HG02798 (cell line): Measurements from ENCODE around the gene RHOD.

Experiments used
- ATAC-seq: cut with Tn5 transposase; IDR thresholded peaks from one replicate; pipeline ENCODE4 v1.9.1; 2021; ENCODE audit warnings: mild to moderate bottlenecking; ENCODE audit not compliant: unreplicated experiment, poor library complexity

Gene RHOD

DNA sequence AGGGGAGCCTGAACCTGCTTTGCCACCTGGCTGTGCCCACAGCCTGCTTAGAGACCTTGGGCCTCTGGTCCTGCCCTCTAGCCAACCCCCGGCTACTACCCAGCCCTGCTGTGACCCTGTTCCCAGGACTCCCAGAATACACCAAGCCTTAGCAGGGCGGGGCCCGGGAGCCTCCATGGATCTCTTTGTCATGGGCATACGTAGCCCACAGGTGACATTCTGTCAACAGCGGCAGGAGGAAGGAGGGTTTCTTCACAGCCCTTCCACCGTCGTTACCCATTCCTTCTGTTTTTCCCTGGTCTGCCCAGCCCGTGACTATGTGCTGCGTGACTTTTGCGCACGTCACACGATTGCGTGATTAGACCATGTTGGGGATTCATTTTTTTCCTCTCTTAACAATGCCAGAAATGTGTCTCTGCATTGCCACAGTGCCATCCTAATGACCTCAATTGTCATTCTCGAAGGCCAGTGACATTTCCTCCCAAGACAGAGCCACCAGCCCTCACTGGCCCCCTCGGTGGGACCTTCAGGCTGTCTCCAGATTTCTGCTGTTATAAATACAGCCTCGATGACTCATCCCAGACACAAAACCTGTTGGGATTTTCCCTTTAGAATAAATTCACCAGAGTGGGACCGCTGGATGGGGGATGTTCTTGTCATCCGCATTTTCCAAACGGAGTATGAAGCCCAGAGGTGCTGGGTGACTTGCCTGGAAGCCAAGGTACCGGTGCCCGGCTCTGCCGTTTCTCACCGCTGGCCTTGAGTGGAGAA, 24.7 kb upstream of the RHOD start:
- ATAC-seq = no peak

DNA sequence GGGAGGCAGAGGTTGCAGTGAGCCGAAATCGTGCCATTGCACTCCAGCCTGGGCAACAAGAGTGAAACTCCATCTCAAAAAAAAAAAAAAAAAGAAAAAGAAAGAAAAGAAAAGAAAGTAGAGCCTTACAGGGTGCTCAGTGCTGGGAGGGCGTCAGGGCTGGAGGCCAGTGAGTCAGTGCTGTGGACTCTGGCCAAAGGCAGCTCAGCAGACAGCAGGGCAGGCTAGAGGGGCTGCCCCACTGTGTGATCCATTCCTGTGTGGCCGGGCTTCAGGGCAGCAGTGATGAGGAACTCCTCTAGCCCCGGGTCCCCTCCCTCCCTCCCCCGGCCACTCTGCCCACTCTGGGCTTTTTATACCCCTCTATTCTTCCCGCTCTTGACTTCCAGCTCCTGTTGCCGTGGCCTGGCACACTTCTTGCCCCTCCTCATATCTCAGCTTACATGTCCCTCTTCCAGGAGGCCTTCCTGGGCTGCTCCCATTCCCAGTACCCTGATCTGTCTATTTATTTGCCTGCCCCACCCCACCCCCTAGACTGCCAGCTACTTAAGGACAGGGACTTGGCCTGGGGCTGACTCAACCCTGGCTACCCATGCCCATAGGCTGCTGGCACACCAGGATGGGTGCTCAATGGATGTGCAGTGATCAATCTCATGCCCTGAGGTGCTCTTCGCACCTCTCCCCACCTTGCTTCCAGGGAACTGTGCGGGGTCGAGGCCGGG, 23.7 kb upstream of the RHOD start:
- no peak for ATAC-seq

DNA sequence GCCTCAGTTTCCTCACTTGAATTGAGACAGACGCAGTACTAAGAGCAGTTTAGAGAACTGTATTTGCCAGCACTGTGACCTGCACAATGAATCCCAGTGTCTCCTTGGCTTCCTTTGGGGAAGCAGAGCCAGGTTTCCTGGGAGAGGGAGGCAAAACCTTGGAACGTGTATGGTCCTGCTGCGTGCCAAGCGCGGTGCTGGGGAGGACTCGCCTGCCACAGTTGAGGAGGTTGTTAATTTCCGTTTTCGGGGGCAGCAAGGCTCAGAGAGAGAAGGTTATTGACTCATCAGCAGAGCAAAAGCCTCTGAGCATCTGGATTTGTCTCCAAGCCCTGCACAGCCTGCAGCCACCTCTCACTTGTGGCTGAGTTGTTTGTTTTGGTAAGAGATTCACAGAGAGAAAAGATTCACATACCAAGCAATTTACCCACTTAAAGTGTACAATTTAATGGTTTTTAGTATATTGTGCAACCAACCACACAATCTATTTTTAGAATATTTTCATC, 22.9 kb upstream of the RHOD start:
- no peak for ATAC-seq

DNA sequence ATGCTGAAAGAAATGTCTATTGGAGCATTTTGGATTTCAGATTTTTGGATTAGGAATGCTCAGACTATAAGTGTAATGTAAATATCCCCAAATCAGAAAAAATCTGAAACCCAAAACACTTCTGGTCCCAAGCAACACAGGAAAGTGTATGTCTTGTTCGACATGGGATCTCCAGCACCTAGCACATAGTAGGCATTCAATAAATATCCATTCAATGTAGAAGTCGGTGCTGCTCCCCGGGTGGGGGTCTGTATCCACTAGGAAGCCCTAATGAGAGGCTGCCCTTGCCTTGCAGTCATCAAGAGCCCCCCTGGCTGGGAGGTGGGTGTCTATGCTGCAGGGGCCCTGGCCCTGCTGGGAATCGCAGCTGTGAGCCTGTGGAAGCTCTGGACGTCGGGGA, 22.3 kb upstream of the RHOD start:
- no peak for ATAC-seq

DNA sequence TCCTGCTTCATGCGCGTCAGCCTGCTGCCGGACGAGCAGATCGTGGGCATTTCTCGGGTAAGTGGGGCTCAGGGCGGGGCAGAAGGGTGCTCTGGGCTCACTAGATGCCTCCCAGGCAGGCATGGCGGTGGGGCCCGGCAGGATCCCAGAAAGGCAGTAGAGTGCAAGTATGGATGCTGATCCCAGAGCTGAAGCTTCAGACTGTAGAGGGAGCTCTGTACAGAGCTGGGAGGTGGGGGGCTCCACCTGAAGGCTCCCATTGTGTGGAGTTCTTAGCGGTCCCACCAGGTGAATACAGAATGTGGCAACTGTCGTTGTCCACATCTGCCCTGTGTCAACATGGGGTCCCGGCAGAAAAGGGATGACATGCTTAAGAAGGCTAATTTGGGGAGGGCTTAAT, 16.5 kb upstream of the RHOD start:
- no peak for ATAC-seq

DNA sequence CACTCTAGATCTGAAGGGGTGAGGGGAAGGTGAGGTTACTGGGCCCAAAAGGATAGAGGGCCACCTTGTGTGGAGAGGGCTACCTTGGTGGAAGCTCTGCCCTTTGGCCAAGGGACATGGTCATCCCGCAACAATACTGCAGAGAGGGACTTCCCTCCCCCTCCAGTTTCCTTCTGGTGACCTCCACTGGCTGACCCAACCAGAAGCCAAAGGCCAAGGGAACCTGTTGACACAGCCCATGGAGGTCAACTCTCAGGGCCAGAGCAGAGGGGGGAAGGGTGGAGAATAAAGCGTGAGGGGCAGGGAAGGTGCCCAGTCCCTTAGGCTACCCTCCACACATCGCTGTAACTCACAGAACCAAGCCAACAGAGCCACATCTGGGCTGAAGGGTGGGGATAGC, 15.0 kb upstream of the RHOD start:
- ATAC-seq = no peak

DNA sequence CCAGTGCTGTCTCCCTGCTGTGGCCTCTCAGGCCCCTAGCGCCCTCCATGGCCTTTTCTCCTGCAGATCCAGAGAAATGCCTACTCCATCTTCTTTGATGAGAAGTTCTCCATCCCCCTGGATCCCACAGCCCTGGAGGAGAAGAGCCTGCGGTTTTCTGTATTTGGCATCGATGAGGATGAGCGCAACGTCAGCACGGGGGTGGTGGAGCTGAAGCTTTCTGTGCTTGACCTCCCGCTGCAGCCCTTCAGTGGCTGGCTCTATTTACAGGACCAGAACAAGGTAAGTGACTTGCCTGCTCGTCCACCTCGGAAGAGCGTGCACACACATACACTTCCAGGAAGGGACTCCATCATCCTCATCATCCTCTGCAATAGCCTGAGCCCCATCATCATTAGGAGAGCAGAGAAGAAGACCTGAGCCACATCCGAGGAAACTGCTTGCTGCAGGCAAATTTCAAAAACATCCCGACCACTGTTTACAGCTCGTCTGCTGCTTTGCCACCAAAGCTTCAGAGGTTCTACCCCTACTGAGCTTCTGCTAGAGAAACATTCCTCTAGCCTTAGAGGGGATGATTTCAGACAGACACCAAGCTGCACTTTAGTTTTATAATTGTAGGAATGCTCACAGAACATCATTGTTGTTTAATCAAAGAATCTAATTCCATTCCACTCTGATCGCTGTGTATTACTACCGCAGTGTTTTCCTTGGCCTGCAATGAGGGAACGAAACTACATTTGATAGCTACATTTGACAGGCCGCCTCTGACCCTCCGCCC, 12.9 kb upstream of the RHOD start:
- ATAC-seq = no peak

DNA sequence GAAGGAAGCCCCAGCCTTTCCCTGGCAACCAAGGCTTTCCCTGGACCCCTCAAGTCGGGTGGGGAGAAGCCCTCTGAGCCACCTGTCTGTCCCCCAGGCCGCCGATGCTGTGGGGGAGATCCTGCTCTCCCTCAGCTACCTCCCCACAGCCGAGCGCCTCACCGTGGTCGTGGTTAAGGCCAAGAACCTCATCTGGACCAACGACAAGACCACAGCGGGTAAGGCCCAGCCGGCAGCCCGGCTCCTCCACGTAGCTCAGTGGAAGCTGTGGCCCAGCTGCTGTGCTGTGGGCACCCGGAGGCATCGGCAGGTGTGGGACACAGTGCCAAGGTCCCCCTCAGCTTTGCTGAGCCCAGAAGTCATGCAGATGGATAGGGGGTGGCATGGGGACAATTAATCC, 12.2 kb upstream of the RHOD start:
- no peak for ATAC-seq

DNA sequence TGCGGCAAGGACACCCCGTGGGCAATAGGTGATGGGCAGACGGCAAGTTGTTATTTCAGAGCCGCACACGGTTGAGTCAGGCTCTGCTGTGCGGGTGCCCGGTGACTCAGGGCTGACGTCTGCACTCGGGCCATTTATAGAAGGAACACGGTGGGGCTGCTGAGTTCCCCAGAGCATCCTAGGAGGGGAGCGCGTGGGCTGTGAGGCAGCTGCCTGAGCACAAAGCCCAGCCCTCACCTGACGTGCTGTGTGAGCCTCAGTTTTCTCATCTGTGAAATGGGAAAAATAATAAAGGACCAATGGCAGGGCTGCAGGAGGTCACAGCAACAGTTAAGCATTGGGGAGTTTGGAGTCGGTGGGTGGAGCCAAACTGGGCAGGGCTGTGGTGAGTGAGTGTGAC, 11.3 kb upstream of the RHOD start:
- peak; percentile 34 for ATAC-seq

DNA sequence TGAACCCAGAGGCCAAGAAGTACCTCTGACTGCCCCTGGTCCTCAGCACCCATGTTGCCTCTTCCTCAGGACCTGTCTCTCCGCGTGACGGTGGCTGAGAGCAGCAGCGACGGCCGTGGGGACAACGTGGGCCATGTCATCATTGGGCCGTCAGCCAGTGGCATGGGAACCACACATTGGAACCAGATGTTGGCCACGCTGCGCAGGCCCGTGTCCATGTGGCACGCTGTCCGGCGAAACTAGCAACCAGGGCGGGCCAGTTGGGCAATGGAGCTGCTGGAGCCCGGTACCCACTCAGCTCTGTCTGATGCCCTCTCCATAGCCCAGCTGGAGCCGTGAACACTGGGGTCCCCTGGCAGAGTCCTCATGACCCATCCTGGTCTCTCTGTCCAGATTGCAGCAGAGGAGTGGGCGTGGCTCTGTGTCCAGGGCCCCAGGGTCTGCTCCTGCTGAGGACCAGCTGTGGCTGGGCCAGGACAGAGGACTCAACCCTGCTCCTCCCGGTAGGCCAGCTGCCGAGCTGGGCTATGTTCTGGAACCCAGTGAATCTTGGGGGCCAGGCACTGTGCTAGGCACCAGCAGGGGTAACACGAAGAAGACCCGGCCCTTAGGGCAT, 8.0 kb upstream of the RHOD start:
- no peak for ATAC-seq

DNA sequence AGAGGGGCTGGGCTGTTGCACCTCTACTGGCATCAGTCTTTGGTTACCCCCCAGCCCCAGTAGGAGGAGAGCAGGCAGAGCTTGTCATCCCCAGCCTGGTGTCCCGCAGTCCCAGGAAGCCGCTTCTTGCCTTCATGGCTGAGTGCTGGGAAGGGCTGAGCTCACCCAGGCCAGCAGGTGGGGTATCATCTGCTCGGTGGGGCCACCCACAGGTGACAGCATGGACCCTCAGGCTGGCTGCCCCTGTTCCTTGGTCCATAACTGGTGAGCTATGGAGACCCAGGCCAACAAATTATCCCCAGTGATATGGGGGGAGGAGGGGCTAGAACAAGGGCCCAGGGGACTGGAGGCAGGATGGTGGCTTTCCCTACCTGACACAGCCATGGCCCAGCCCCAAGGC, 6.5 kb upstream of the RHOD start:
- no peak for ATAC-seq

DNA sequence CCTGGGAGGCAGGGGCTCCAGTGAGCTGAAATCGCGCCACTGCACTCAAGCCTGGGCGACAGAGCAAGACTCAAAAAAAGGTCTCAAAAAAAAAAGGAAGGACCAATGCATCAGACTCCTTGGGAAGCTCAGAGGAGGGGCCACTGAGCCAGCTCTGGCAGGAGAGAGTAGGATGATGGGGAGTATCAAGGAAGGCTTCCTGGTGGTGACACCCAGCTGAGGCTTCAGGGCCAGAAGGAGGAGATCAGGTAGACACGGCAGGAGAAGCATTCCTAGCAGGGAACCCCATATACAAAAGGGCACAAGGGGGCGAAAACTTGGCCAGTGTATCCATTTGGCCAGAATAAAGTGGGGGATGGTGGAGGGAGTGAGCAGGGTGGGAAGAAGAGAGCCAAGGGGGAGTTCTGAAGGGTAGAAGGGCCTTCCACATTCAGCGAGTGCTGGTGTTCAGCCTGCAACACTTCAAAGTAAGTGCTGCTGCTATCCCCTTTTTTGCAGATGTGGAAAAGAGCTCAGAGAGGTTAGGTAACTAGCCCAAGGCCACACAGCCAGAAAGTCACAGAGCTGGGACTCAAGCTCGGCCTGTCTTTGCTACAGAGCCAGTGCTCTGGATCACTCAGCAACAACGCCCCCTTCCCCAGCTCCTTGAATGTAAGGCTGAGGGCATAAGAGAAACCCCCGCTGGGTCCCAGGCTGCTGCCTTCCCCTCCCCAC, 5.3 kb upstream of the RHOD start:
- no peak for ATAC-seq

DNA sequence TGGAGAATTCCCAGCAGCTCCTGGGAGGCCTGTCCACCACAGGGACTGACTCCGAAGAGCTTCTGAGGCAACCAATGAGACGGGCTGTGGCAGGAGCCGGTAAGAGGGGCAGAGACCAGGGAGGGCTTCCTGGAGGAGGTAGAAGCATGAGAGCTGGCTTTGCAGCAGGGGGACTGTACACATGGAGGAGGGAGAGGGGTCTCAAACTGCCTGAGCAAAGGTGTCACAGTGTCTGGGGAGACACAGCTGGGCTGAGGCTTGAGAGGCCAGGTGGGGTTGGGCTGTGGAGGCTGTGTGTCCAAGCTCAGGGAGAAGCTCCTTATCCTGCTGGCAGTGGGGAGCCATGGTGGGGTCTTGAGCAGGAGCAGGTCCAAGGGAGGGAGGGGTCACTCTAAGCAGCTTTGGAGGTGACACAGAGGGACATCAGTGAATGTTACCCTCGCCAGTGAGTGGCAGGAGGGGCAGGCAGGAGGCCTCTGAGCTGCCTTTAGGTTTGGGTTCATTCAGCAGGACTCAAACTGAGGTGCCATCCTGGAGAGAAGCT, 4.6 kb upstream of the RHOD start:
- no peak for ATAC-seq

DNA sequence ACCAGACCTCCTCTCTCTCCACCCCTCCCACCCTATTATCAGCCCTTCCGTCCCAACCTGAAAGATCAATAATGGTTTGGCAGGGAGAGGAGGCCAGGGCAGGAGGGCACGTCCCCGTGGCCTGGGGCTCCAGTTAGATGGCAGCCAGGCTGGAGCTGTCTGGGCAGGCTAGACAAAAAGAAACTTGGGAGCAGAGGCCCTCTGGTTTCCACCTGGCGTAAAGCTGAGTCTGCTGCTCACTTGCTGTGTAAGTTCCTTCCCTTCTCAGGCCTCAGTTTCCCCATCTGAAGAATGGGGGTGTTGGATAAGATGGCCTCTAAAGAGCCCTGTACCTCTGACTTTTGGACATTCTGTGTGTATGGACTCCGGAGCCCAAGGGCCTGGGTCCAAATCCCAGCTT, 3.8 kb upstream of the RHOD start:
- ATAC-seq = no peak

DNA sequence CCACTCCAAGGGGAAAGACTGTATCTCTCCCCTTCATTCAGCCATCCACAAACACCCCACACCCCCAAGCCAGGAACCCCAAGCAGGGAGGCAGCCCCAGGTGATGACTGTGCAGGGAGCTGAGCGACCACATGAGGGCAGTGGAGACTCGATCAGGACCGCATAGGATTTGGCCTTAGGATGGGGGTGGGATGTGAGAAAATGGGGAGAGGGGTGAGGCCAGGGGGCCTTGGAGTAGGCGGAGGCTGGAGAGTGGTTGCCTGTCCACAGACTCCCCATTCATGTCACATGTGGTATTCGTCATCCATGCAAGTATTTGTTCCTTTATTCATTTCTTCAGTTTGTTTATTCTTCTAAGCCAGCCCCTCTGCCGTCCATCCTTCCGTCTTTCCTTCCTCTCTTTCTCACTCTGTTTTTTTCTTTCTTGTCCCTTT, 2.7 kb upstream of the RHOD start:
- peak; percentile 34 for ATAC-seq

DNA sequence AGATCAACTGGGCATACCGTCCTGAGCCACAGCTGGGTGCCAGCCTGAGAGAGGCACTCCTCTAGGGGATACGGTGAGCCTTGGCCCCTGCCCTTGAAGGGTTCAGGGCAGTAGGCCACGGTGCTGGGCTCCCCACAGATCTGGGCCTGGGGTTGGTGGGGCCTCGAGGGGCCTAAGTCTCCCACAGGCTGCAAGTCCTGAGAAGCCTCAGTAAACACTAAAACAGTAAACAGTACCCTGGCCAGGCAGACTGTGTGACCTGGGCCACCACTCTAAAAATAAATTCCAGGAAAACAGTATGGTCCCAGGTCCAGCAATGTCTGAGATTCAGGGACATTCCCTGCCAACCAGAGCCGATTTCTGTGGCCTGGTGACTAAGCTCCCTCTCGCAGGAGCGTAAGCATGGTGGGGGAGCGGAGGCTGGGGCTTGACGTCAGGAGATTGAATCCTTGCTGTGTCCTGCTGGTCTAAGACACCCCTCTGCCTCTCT, 2.3 kb upstream of the RHOD start:
- ATAC-seq = no peak

DNA sequence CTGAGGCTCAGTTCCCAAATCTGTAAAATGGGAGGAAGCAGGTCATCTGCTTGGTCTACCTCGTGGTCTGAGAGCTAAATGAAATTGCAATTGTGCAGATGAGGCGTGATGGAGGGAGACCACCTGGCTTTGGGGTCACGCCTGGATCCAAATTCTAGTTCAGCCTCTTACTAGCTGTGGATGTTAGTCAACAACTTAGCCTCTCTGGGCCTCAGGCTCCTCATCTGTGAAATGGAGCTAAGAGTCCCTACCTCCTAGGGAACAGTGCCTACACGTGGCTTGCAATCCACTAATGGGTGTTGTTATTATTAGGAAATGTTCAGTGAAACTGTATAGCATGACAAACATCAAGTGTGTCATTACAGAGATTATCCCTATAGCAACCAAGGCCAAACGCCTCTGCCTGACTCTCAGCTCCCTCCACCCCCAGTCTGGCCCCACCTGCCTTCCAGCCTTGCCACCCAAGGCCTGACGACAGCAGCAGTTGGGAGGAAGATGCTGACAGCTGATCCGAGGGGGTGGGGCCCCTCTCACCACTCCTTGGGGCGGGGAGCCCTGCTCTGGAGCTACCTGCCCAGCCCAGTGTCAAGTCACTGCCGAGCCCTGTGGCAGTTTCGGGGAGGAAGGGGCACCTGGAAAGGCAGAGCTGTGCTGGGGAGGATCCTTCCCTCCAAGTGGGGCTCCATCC, 1.7 kb upstream of the RHOD start:
- ATAC-seq = no peak

DNA sequence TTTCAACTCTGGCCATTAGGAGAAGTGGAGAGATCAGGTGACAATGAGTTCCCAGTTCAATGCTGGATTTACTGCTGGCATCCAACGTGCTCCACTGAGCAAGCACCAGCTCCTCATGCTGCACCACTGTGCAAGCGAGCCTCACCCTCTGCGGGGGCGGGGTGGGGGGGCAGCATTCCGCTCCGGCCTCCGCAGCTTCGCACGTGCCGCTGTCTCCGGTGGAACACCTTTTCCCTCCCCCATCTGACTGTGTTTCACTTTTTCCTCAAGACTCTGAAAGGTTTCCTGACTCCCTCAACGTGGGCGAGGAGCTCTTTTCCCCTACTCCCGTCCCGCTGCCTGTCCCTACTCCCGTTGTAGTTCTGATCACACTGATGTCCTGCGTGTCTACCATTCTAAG, 835 bp upstream of the RHOD start:
- no peak for ATAC-seq

DNA sequence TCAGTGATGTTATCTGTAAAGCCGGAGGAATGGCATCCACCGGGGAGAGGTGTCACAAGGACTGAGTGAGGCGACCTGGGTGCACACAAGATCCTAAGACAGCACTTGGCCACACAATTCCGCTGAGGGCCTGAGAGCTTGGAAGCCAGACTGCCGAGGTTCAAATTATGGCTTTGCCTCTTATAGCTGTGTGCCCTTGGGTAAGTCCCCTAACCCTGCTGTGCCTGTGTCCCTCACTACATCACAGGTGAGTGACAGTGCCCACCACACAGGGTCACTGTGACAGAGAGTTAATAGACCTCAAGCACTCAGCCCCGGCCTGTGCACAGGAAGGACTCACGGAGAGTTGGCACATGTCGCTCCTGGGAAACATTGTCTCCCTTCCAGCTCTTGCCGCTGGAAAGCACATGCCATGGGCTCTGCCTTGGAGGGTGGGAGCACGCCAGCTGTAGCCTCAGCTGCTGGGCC, 592 bp downstream of the RHOD start:
- no peak for ATAC-seq
